GM13976 (cell line): ENCODE measurements around the gene LY6G5B.

Source experiments
- DNase-seq: peaks from one replicate; pipeline ENCODE4 v3.0.0; 2012; ENCODE audit warnings: low spot score
- CTCF ChIP-seq: IDR thresholded peaks from 2 replicates; pipeline ENCODE4 v1.5.1; 2012; ENCODE audit warnings: borderline replicate concordance, mild to moderate bottlenecking; ENCODE audit not compliant: insufficient read depth; ENCODE audit errors: extremely low read depth, missing control alignments, control extremely low read depth
- in situ Hi-C: fragments of 300-500 bp; cut with MboI; formaldehyde crosslinking; loops from one replicate; pipeline ENCODE4 v1.12.0; 2022; ENCODE audit warnings: low sequenced_read_pairs, mixed read lengths, inconsistent platforms; ENCODE audit not compliant: unreplicated experiment

The LY6G5B gene

GRCh38 chr6:31691564-31692108 is 21.9 kb downstream of the LY6G5B start:
- in situ Hi-C loops: no loop called here
- no peak for TF ChIP-seq CTCF
- no peak for DNase-seq

- no peak for DNase-seq
- TF ChIP-seq CTCF: no peak
- in situ Hi-C loops: no loop called here
These were observed 22.6 kb downstream of the LY6G5B start for GRCh38 chr6:31692353-31692752.

- no peak for TF ChIP-seq CTCF
- in situ Hi-C loops: no loop called here
- DNase-seq: no peak
These were observed 23.1 kb downstream of the LY6G5B start for GRCh38 chr6:31692886-31693285.

- TF ChIP-seq CTCF: no peak
- no peak for DNase-seq
- in situ Hi-C loops: no loop called here
These were observed 23.8 kb downstream of the LY6G5B start for GRCh38 chr6:31693535-31693934.

- no peak for TF ChIP-seq CTCF
- no peak for DNase-seq
- in situ Hi-C loops: no loop called here
These were observed 27.8 kb downstream of the LY6G5B start for GRCh38 chr6:31697555-31697954.

- no peak for TF ChIP-seq CTCF
- no peak for DNase-seq
- in situ Hi-C loops: no loop called here
These were observed 31.1 kb downstream of the LY6G5B start for GRCh38 chr6:31700740-31701401.
